Measurements from ENCODE around the gene RGS3. TPM values are rescaled to one million over a fixed set of nuclear protein-coding genes. Genes with fewer than 3 reads are reported as not detected.

RGS3 gene
- polyA plus RNA-seq, 1 of the 3 experiments (the other 2 are of a cell fraction), result 50.6 TPM

- TF ChIP-seq EP300 (IDR thresholded peaks at IDR 0.05; ENCODE audit: borderline replicate concordance in 1 of 2, low read depth in 1 of 2, low read length in 1 of 2) (no peak), RAD21 (IDR thresholded peaks at IDR 0.05; ENCODE audit: low read length) (no peak), GABPA (IDR thresholded peaks at IDR 0.05; ENCODE audit: low read depth) (no peak), ZBTB33 (IDR thresholded peaks at IDR 0.05; ENCODE audit: borderline replicate concordance, low read depth) (no peak), FOXJ3 (CRISPR knock-in tag; IDR thresholded peaks at IDR 0.05) (no peak), FOXM1 (IDR thresholded peaks at IDR 0.05; ENCODE audit: low read depth) (no peak), MEF2A (IDR thresholded peaks at IDR 0.05; ENCODE audit: borderline replicate concordance, low read depth) (no peak), JUND (IDR thresholded peaks at IDR 0.05) (no peak), YY1 (IDR thresholded peaks at IDR 0.05; ENCODE audit: low read depth) (no peak), NRF1 (IDR thresholded peaks at IDR 0.05; ENCODE audit: low read depth, low read length) (no peak), ELF1 (IDR thresholded peaks at IDR 0.05) (no peak)
- Histone ChIP-seq H3K36me3 (replicated peaks in 1 of 2; ENCODE audit: control insufficient read depth in 1 of 2, insufficient read depth in 2 of 2, low read length in 1 of 2) (no peaks in the 10 kb centered on the region), H3K4me2 (no peak overlapping the region), H3K9me2 (no peaks in the 10 kb centered on the region), H3K4me3 (ENCODE audit: low read depth in 2 of 2, low read length in 1 of 2) (no peak overlapping the region), H3K9me3 (no peaks in the 10 kb centered on the region), H3K79me2 (ENCODE audit: insufficient read depth) (no peaks in the 10 kb centered on the region), H3K27ac (ENCODE audit: low read depth in 2 of 2, low read length in 1 of 2) (0 out of 4 replicates have a peak overlapping the region, but pooled peaks of 1 of the 2 experiments have one; percentile 59), H3F3A (replicated peaks; ENCODE audit: insufficient read depth) (no peaks in the 10 kb centered on the region), H3K27me3 (ENCODE audit: insufficient read depth) (no peaks in the 10 kb centered on the region), H3K4me1 (ENCODE audit: control insufficient read depth in 1 of 2, insufficient read depth in 2 of 2, low read depth in 1 of 2, low read length in 1 of 2) (peaks cover 7 to 10% of the 10 kb centered on the region in 2 experiments; a peak in 2 of 4 replicates), H2AFZ (ENCODE audit: low read depth) (no peak overlapping the region), H3K9ac (no peak overlapping the region), H4K20me1 (ENCODE audit: insufficient read depth) (no peaks in the 10 kb centered on the region)
- WGBS (ENCODE audit: low lambda C conversion rate), result 86% methylated on average over 3 of the region's 3 CpGs
- DNase-seq, result no peak
- ChIA-PET POLR2A (no interaction called here), CTCF (interaction anchor here (0.7 kb wide), 1 partner anchor 8 kb away, joined by 3 read pairs; no protein-coding TSS in a partner anchor)
These were observed 93.5 kb downstream of the RGS3 start for GRCh38 chr9:113556877-113557593.

- Histone ChIP-seq H3K4me1 (ENCODE audit: control insufficient read depth in 1 of 2, insufficient read depth in 2 of 2, low read depth in 1 of 2, low read length in 1 of 2) (peaks cover 7 to 11% of the 10 kb centered on the region in 2 experiments; a peak in 2 of 4 replicates), H3K36me3 (replicated peaks in 1 of 2; ENCODE audit: control insufficient read depth in 1 of 2, insufficient read depth in 2 of 2, low read length in 1 of 2) (no peaks in the 10 kb centered on the region), H3K79me2 (ENCODE audit: insufficient read depth) (no peaks in the 10 kb centered on the region), H4K20me1 (ENCODE audit: insufficient read depth) (no peaks in the 10 kb centered on the region), H3K4me2 (no peak overlapping the region), H3K27me3 (ENCODE audit: insufficient read depth) (no peaks in the 10 kb centered on the region), H3K9ac (no peak overlapping the region), H2AFZ (ENCODE audit: low read depth) (no peak overlapping the region), H3K9me3 (no peaks in the 10 kb centered on the region), H3K27ac (ENCODE audit: low read depth in 2 of 2, low read length in 1 of 2) (peak overlapping the region in 1 of 2 experiments; percentile 67; a peak in 2 of 4 replicates), H3F3A (replicated peaks; ENCODE audit: insufficient read depth) (no peaks in the 10 kb centered on the region), H3K4me3 (ENCODE audit: low read depth in 2 of 2, low read length in 1 of 2) (no peak overlapping the region), H3K9me2 (no peaks in the 10 kb centered on the region)
- CTCF ChIA-PET, result interaction anchor here (0.5 to 3.5 kb wide), 6 partner anchors 25 to 153 kb away, joined by 3 to 19 read pairs (median 4); no protein-coding TSS in a partner anchor
- DNase-seq, result peak; percentile 76
- 64% methylated on average over 3 of the region's 7 CpGs for WGBS (ENCODE audit: low lambda C conversion rate)
- POLR2A ChIA-PET, result interaction anchor here (1.0 to 1.1 kb wide), 2 partner anchors 10 to 112 kb away, joined by 3 read pairs; no protein-coding TSS in a partner anchor
- peak; percentile 58; the same call in 1 of the 2 replicates for TF ChIP-seq TCF12 (IDR thresholded peaks at IDR 0.05)
- no peak for TF ChIP-seq EZH2phosphoT487 (IDR thresholded peaks at IDR 0.05; ENCODE audit: borderline replicate concordance, low read depth)
- TF ChIP-seq ELF1 (IDR thresholded peaks at IDR 0.05), result no peak
- TF ChIP-seq TAF1 (IDR thresholded peaks at IDR 0.05; ENCODE audit: borderline replicate concordance, low read depth, low read length), result no peak
- 0 out of 2 replicates have a peak, but pooled peaks have one; percentile 20 for TF ChIP-seq RCOR1 (IDR thresholded peaks at IDR 0.05; ENCODE audit: low read length)
- peak; percentile 89 for TF ChIP-seq MAX (IDR thresholded peaks at IDR 0.05; ENCODE audit: low read depth)
- peak; percentile 66; the same call in 1 of the 2 replicates for TF ChIP-seq MXI1 (IDR thresholded peaks at IDR 0.05; ENCODE audit: low read depth, low read length)
- TF ChIP-seq FOSL2 (IDR thresholded peaks at IDR 0.05; ENCODE audit: borderline replicate concordance, low read depth), result no peak
- no peak for TF ChIP-seq TEAD4 (IDR thresholded peaks at IDR 0.05; ENCODE audit: borderline replicate concordance, insufficient read depth)
- TF ChIP-seq USF1 (IDR thresholded peaks at IDR 0.05; ENCODE audit: borderline replicate concordance, low read depth), result no peak
- TF ChIP-seq RXRA (IDR thresholded peaks at IDR 0.05; ENCODE audit: borderline replicate concordance, low read depth), result no peak
- no peak for TF ChIP-seq YY1 (IDR thresholded peaks at IDR 0.05; ENCODE audit: low read depth)
- TF ChIP-seq NFIC (IDR thresholded peaks at IDR 0.05; ENCODE audit: borderline replicate concordance), result peak; percentile 90
- no peak for TF ChIP-seq JUND (IDR thresholded peaks at IDR 0.05)
- no peak for TF ChIP-seq IRF3 (IDR thresholded peaks at IDR 0.05; ENCODE audit: low read depth, low read length)
These were observed 95.3 kb downstream of the RGS3 start for GRCh38 chr9:113558632-113559502.
